NCI-H526 (cell line): ENCODE results near the gene ANGPTL8.

Experiments
- DNase-seq, 2 experiments: peaks; one replicate each; lab custom pipeline; 2025; lab: John Stamatoyannopoulos, UW

ANGPTL8 gene

DNA sequence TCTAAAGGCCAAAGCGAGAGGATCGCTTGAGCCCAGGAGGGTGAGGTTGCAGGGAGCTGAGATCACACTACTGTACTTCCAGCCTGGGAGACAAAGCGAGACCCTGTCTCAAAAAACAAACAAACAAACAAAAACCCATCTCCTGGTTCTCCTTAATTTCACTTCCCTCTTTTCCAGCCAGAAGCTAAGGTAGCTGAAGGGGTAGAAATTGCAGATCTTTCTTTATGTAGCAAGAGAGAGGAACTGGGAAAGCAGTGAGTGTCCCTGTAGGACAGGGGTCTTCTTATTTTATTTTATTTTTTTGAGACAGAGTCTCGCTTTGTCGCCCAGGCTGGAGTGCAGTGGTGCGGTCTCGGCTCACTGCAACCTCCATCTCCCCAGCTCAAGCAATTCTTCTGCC, 52.0 kb downstream of the ANGPTL8 start:
- DNase-seq, result no peak
